HG02759 (cell line): ENCODE results near the gene PSENEN.

Experiments
- ATAC-seq: cut with Tn5 transposase; IDR thresholded peaks from one replicate; pipeline ENCODE4 v1.9.1; 2021; ENCODE audit warnings: mild to moderate bottlenecking, moderate library complexity; ENCODE audit not compliant: unreplicated experiment

The PSENEN gene, protein sequence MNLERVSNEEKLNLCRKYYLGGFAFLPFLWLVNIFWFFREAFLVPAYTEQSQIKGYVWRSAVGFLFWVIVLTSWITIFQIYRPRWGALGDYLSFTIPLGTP

DNA sequence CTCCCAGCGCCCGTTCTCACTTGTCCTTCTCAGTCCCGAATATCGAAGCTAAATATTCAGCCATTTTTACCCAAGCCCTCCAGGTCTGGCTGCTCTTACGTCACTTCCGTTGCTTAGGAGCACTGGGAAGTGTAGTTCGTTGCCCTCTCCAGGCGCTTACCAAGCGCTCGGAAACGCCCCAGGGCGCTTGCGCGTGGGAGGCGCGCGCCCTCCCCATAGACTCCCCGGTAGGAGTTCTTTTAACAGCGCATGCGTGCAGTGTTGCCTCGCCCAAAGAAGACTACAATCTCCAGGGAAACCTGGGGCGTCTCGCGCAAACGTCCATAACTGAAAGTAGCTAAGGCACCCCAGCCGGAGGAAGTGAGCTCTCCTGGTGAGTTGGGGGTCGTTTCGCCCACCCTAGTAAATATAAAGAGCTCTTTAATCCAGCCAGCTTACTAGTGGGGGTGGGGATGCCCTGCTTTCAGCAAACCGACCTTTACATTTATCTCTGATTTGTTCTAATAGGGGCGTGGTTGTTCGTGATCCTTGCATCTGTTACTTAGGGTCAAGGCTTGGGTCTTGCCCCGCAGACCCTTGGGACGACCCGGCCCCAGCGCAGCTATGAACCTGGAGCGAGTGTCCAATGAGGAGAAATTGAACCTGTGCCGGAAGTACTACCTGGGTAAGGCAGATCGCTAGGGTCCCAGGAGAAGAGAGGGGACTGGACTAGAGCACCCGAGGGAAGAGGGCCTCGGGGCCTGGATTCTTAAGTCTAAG, at the start of gene PSENEN, which contains the start of gene U2AF1L4:
Gene PSENEN (plus strand): TSS at position 324 of the 759 bp plus-strand sequence. CDS start 280 bp downstream, at position 604.
Gene U2AF1L4 (minus strand): TSS at position 91 of the 759 bp plus-strand sequence. CDS start 27 bp downstream, at position 64.
- ATAC-seq = peak; percentile 47

DNA sequence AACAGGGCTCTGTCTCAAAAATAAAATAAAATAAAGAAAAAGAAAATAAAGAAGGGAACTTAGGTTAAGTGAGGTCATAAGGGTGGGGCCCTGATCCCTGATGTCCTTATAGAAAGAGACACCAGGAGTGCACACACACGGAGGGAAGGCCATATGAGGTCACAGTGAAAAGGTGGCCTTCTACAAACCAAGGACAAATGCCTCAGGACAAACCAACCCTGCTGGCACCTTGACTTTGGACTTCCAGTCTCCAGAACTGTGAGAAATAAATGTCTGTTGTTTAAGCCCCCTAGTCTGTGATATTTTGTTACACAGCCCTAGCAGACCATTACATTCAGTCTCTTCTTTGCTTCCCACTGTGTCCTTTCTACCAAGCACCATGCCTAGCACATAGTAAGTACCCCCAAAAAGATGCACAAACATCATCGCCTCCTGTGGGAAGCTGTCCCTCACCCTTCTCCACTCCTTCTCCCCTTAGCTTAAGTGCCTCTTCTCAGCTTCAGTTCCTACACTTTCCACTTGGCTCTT, 49.5 kb upstream of the PSENEN start:
- no peak for ATAC-seq

- no peak for ATAC-seq
These were observed 48.6 kb upstream of the PSENEN start for GRCh38 chr19:35696835-35697234.

- peak; percentile 98 for ATAC-seq
These were observed 43.0 kb upstream of the PSENEN start for GRCh38 chr19:35702223-35703012.

- no peak for ATAC-seq
These were observed 42.1 kb upstream of the PSENEN start for GRCh38 chr19:35703343-35703742.

GRCh38 chr19:35704218-35704617, 41.2 kb upstream of the PSENEN start, which contains the start of gene ZBTB32:
Gene ZBTB32 (plus strand): TSS chr19:35704558. CDS start chr19:35714627, 10,069 bp downstream.
- ATAC-seq = no peak

DNA sequence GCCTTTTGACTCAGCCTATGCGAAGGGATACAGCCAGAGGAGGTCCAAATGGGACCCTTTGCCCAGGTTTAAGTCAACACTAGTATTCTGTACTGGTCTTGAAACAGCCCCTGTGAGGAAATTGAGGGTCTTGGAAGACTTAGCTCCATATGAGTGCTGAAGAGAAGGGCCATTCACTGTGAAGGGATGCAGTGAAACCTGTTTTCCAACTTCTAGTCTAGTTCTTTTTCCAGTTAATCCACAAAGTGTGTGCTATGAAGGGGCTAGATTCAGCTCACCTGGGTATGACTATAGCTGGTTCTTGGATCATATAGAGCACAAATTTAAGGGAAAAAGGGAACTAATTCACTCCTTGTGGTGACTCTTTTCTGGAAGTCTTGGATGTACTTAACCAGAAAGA, 37.1 kb upstream of the PSENEN start:
- ATAC-seq = no peak

GRCh38 chr19:35710784-35711723, 34.4 kb upstream of the PSENEN start:
- ATAC-seq = no peak

GRCh38 chr19:35712567-35713505, 32.6 kb upstream of the PSENEN start:
- ATAC-seq = no peak

DNA sequence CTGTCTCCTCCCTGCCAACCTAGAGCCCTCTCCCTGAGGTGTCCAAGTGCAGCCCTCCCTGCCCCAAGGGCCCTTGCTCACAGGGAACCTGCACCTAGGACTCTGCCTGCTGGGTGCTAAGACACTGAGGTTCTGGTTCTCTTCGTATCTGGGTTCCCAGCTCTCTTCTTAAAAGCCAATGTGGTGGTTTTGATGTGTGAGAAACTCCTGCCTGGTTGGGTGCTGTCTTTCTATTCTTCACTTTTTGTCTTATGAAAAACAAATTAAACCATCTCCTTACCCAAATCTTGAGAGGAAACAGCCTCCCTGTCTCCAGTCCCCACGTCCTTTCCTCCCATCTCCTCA, 32.0 kb upstream of the PSENEN start:
- ATAC-seq = no peak

- ATAC-seq = no peak
These were observed 31.5 kb upstream of the PSENEN start for GRCh38 chr19:35713904-35714495.

GRCh38 chr19:35714601-35715354, 30.7 kb upstream of the PSENEN start:
- ATAC-seq = no peak

DNA sequence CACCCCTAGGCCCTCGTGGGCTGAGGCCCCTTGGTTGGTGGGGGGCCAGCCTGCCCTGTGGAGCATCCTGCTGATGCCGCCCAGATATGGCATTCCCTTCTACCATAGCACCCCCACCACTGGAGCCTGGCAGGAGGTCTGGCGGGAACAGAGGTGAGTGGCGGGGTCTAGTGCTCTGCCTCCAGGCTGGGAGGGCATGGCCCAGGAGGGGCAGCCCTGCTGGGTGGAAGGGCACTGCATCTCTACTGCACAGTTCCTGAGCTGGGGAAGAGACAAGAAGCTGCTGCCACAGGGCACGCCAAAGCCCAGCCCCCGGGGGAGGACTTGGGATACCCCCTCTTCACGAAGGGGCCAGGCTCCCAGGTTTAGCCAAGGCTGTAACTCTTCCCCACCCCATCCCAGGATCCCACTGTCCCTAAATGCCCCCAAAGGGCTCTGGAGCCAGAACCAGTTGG, 30.1 kb upstream of the PSENEN start:
- no peak for ATAC-seq

- peak; percentile 3 for ATAC-seq
These were observed 29.3 kb upstream of the PSENEN start for GRCh38 chr19:35715981-35716800.

GRCh38 chr19:35716801-35717664, 28.4 kb upstream of the PSENEN start:
- ATAC-seq = peak; percentile 70

DNA sequence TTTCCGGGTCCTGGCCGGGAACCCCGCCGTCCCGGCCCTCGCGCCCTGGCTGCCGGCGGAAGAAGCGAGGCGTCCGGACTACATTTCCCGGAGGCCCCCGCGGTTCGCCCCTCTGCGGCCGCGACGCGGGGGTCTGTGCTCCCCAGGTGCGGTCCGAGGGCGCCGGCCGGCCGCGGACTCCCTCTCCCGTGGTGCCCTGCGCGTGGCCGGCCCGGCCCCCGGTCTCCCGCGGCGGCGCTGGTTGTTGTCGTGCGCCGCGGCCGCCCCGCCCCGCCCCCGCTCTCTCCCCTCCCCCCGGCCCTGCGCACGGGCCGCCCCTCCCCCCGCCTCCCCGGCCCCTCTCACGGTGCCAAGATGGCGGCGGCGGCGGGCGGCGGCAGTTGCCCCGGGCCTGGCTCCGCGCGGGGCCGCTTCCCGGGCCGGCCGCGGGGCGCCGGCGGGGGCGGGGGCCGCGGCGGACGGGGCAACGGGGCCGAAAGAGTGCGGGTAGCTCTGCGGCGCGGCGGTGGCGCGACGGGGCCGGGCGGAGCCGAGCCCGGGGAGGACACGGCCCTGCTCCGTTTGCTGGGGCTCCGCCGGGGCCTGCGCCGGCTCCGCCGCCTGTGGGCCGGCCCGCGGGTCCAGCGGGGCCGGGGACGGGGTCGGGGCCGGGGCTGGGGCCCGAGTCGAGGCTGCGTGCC, 27.6 kb upstream of the PSENEN start, which contains the start of gene KMT2B:
Gene KMT2B (plus strand): TSS at position 339 of the 680 bp plus-strand sequence. CDS start 16 bp downstream, at position 355.
- peak; percentile 62 for ATAC-seq
